DLD1 (cell line): ENCODE measurements around the gene UBE2H.
"Not testable (repeated sequence)": the region's sequence is repeated elsewhere in the genome, so short reads cannot be mapped to it uniquely, and the experiment has no call there.

Experiments
- in situ Hi-C: cut with HindIII; loops from 2 replicates; pipeline ENCODE4 v1.10.0; 2017; ENCODE audit warnings: low sequenced_read_pairs

Gene UBE2H

DNA sequence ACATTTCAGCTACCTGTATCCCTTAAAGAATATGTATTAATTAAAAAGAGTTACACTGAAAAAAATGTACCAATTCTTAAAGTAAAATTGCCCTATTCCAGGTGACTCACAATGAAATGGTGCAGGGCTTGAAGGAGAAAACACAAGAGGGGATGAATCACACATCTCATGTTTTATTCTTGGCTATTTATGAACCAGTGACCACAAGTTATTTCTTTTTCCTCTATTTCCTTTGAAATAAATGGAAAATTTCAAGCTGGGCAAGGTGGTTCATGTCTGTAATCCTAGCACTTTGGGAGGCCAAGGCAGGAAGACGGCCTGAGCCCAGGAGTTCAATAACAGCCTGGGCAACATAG, 106.8 kb downstream of the UBE2H start:
- in situ Hi-C loops: no loop called here

DNA sequence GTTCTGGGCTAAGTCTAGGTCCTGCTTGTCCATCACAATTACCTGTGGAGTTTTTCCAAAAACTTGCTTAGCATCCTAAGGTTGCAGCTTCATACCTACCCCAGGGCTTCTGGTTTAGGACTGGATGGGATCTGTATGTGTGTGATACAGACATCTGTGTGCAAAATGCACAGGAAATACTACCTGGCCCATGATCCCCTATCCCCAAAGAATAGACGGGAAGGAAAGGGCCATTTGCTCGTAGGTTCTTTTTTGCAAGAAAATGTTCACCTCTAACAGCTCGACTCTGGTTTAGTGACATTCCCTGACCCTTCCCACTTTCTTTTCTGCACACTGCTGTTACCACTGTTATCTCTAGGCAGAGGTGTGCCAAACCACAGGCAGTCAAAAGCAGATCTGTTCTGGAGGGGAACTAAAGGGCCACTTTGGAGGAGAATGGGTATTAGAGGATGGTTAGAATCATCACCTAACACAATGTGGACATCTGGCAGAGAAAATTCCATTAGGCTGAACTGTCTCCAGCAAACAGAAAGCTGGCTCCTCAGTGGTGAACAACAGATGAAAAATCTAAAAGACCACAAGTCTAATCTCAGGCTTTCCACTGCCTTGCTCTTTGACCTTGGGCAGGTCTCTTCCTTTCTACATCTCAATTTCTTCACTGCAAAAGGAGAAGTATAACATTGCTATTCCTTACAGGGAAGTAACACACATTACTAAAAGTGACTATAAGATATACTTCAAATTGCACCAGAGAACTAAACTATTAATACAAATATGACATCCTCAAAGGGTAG, 107.4 kb downstream of the UBE2H start:
- in situ Hi-C loops: no loop called here

DNA sequence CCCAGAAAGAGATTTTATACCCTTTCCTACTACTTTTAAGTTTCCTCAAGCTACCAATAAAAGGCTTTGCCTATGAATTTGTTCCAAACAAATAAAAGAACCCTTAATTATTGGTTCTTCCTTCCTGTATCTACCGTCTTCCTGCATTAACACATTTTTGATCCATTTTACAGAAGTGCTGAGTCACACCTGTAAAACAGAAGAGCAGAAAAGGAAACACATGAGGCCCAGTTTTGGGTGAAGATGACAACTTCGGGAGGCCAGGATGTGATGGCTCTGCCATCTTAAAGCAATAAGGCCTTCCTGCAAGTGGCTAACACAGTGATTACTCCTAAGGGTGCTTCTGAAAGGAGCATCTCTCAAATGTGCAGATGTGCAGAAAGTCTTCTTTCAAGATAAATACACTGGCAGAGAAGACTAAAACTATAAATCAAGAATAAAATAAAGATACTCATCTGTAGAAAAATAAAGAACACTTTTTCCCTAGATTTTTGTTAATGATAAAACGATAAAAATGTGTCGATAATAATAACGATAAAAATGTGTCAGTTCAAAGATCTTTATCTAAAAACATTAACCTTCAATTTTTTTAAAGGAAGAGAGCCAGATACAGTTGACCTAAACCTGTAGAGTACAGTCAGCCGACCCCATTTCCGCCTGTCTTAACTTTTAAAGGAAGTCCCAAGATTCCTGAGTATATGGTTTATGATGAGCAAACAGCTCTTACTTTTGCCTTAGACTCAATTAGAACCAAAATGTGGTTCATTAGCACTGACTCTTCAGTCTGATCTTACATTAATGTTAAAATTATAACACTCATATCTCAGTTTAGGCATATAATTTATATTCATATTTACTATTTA, 108.6 kb downstream of the UBE2H start:
- in situ Hi-C loops: no loop called here

DNA sequence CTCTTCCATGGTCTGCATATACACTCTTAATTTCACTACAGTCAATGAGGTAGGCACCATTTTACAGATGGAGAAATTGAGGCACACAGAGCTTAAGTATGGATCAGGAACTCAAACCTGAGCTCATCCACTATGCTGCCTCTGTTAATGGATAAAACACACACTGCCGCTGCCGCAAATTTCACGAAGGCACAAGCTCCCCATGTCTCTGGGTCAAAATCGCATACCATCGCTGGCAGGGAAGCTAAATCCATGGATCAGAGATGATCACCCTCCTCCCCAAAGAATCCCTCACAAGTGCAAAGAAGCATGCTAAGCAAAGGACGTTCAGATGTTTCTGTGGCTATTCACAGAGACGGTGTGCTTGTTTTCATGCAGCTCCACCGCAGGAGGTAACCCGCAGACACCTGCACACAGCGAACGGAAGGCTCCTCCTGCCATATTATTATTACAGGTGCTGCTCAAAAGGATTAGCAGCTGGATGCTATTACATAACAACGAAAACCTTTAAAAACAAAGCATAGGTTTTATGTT, 109.3 kb downstream of the UBE2H start:
- in situ Hi-C loops: no loop called here

DNA sequence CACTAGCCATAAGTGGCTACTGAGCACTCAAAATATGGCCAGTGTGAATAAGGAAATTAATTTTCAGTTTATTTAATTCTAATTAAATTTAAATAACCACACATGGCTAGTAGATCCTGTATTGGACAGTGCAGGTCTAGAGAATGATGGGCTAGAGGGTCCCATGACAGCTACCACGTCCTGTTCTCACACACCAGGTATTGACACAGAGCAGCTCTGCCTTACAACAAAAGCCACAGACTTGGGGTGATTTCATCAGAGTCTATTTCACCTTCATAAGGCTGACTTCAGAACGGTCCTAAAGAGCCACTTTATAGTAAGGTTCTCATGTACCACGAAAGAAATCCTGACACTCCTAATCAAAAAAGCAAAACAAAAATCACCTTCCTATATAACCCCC, 111.3 kb downstream of the UBE2H start:
- in situ Hi-C loops: no loop called here

DNA sequence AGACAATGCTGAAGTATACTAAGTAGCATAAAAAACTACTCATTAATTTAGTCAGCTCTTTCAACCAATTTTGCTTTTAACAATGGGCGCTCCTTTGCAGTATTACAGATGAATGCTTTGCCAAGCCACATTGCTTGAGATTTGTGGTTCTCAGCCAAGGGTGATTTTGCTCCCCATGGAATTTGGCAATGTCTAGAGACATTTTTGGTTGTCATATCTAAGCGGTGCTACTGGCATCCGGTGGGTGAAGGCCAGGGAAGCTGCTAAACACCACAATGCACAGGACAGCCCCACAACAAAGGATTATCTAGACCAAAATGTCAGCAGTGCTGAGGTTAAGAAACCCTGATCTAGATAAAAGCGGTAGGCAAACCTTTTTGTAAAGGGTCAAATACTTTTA, 112.0 kb downstream of the UBE2H start:
- in situ Hi-C loops: no loop called here

DNA sequence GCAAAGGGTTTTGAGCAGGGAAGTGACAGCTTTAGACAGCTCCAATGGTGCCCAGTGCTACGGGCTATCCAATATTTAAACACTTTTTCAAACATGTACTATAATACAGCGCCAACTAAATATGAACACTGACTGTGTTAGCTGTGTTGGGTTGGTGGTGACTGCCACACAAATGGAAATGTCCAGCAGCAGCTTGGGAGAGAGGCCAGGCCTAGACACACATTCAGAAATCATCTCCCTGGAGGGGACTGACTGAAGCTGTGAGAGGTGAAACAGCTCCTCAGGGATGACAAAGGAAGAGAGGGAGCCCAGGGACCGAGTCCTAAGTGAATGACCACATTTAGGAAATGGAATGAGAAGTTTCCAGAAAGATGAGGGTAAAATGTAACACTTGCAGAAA, 115.8 kb downstream of the UBE2H start:
- in situ Hi-C loops: no loop called here

DNA sequence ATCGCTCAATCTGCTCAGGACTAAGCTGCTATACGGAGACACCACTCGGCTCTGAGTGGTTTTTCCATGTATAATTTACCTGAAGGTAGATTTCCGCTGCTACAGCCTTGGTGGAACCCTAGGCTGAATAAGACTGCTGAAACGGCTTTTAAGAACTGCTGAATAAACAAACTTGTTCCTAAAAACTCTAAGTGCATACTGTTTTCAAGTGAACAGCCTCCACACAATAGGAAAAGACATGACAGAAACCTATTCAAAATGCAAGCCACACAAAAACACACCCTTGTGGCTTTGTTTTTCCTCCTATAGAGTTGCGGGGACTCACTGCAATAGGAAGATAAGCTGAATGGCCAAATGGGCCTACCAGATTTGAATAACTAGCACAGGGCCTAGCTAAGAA, 117.2 kb downstream of the UBE2H start:
- in situ Hi-C loops: no loop called here

DNA sequence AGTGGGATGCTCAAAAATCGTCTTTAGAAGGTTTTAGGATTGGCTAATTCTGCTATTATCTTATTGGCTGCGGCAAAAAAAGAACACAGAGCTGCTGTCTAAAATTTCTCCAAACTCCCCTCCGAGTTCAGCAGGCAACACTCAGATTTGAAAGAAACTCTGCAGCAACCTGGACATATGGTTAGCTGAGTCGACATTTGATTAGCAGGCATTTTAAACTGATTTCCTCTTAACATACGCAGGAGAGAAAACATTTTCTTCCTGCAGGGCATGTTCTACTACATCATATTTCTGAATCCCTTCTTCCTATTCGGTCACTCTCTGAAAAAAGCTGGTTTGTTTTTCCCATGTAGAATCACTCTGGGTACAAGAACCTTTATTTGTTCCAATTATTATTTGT, 119.4 kb downstream of the UBE2H start:
- in situ Hi-C loops: not testable (repeated sequence)

DNA sequence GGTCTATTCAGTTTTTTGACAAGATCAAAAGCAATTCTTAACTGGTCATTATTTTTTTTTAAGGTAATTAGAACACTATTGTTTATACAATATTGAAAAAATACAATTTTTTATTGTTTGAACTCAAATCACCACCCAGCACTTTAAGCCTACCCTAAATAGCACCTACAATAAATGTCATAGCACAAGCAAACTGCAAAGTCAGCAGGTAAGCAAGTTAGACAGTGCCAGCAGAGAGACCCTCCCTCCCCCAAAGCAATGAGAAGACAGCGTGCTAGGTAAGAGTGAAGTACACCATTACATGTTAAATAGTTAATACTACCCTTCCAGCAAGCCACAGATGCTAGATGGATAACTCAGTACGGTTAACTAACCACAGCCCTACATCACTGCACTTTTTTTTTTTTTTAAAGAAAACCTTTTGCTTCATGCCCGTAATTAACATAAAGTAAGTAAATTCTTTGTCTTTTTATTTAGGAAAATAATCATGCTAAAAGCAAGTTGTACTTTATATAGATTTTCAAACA, 120.0 kb downstream of the UBE2H start:
- in situ Hi-C loops: no loop called here

DNA sequence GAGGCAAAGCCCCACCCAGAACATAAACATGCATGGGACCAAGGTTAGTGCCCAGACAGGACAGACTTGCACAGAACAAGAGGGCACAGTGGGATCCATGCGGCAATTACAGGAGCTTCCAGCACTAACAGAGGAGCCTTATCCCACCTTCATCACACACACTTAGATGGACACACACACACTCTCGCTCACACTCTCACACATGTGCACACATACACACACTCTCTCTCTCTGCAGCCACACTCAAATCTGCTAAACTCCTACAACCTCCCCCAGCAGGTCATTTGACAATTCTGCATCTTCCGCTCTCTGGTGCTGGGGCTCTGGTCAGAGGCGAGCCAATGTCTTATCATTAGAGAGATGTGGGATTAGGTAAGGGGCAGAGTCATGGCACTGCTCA, 120.5 kb downstream of the UBE2H start:
- in situ Hi-C loops: no loop called here

DNA sequence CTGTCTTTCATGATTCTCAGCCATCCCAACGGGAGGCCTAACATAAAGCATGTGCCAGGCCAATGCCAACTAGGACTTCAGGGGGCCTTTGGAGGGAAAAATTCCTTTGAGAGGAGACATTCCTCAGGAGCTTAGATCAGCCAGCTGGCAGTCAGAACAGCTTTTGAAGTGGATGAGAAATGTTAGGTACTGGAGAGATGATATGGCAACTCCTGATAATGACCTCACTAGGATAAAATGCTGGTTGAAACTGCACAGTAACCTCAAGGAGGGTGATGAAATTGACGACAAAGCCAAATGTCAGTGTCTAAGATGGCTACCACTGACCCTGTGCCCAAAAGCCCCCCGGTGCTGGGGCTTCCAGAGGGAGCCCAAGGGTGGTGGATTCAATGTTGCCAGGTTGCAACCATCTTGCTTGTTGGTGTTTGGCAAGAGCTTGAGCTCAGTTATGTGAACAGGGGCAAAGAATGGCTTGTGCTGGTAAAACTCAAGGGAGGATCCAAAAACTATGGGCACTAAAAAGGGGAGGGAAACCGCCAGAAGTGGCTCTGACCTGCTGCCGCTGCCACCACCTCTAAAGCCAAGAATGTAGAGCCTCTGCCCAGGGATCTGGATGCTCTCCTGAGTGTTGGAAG, 121.2 kb downstream of the UBE2H start:
- in situ Hi-C loops: no loop called here

DNA sequence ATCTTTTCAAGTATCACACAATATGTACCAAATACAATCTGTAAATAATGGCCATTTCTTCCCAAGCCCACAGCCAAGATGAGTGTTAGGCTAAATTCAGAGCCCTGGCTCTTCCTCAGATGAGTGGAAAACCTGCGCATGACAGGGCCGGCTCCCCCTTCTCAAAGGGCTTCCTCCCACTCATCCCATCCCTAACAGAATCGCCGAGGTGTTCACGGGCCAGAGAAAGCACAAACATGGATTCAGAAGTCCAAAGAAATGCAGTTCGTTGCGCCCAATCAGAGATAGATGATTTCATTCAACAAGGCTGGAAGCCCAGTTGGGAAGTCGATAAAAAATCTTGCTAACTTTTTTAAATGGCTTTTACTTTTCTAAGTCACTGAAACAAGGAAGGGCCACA, 121.8 kb downstream of the UBE2H start:
- in situ Hi-C loops: no loop called here

DNA sequence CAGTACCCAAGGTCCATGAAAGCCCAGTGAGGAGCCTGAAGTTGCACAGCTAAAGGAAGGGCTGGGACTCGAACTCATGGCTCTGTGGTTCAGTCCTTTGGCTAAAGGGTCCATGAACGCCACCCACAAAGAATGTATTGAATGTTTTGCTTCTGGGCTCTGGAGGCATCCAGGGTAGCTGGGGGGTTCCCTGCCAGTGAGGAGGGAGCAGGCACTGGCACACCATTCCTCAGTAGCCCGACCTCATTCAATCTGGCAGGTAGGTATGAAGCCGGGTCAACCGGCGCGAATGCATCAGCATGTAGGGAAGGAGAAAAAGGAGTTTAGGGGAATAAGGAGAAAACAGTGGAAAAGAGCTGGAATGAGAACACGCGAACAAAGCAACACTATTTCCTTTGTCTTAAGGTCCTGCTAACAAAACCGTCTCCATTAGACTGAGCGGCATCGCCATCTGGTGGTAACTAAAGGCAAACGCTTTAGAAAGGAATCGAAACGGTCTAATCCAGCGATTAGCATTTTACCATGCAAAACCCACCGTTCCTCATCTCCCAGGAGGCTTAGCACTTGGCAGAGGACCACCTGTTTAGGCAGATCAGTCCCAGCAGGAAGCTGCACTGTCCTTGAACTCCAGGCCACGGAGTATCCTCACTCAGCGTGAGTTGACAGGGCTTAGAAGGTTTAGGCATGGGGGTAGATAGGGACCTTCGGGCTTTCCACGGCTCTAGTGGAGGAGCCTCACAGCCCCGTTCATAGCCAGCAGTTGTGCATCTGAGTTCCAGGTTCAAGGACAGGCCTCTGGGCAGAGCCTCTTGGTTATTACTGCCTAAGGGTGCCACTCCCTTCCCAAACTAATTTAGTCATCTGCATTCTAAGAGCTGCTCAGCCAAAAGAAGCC, 122.8 kb downstream of the UBE2H start:
- in situ Hi-C loops: no loop called here

DNA sequence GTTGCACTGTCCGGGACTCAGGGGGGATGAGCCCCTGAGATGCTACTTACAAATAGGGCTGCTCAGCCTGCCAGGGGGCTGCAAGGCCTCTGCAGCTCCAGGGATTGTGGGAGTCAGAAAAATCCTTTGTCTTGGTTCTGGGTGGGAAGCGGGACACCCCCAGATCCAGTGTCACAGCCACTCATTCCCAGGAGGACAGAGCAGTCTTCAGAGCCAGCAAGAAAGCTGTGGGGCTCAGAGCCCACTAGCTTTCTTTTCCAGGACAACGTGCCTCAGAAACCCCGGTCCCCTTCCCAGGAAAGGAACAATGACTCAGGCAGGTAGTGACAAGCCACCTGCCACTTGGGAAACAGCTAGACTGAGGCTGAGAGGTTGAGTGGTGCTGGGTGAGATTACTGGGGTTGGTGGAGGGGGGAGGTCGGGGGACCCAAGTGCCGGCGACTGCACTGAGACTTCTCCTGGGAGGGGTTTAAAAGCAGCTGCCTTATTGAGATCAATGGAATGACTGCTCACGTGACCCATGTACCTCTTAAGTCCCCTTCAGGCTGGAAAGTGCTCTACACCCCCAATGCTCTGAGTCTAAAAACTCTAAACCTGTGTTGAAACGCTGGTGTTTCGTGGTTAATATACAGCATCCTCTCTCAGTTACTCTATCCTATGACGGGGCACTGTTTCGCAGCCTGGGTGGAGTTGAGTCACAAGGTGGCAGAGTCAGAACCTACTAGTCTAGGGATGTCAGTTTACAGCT, 123.6 kb downstream of the UBE2H start:
- in situ Hi-C loops: no loop called here

DNA sequence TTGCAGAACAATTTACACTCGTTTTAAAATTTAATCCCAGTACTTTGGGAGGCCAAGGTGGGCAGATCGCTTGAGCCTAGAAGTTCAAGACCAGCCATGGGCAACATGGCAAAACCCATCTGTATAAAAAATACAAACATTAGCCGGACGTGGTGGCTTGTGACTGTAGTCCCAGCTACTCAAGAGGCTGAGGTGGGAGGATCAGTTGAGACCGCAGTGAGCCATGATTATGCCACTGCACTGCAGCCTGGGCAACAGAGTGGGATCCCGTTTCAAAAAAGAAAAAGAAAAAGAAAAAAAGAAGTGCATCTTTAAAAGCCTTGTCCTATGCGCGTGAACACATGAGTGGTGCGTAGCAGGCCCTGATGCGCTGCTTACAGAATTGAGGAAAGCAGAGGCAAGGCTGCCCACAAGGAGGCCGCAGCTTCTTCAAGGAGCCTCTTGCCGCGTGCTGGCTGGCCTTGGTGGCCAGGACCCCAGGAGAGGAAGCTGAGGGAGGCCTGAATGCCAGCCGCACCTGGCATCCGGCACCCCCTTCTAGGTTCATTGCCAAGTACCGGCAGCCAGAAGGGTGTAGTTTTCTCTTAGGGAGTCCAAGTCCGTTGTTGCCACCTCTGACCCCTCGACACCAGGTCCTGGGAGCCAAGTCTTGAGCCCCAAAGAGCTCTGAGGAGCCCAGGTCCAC, 124.5 kb downstream of the UBE2H start:
- in situ Hi-C loops: no loop called here

DNA sequence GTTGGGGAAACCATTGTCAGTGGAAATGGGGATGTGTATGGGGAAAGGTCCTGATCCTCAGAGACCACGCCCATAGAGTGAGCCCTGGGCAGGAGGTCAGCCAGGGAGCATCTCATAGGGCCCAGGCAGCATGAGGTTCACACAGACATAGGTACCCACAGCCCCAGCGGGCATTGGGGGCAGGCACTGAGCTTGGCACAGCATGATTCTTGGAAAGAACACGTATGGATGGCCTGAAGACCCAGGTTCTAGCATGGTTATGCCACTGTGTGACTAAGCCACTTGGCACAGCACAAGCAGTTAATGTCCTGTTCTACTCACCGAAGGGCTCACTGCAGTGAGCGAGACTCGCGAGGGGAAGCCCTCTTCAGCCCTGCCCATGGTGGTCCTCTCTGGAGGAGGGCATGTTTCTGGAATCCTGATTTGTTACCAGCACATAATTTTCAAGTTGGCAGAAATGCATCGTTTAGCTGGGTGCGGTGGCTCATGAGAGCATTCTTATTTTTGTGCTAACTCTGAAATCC, 125.2 kb downstream of the UBE2H start:
- in situ Hi-C loops: no loop called here

DNA sequence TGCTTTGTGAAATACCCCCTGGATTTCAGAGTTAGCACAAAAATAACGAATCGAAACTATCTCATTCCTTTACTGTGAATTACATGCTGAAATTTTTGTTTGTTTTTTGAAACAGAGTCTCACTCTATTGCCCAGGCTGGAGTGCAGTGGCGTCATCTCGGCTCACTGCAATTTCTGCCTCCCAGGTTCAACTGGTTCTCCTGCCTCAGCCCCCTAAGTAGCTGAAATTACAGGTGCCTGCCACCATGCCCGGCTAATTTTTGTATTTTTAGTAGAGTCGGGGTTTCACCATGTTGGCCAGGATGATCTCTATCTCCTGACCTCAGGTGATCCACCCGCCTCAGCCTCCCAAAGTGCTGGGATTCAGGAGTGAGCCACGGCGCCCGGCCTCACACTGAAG, 125.9 kb downstream of the UBE2H start:
- in situ Hi-C loops: not testable (repeated sequence)
